GM10266 (cell line): ENCODE measurements around the gene DISP3.

Experiments used
- DNase-seq: peaks from one replicate; pipeline ENCODE4 v3.0.0; 2012; ENCODE audit errors: extremely low spot score
- CTCF ChIP-seq: IDR thresholded peaks from 2 replicates; pipeline ENCODE4 v1.5.1; 2012; ENCODE audit warnings: mild to moderate bottlenecking, low read depth; ENCODE audit not compliant: control insufficient read depth, insufficient read depth; ENCODE audit errors: missing control alignments

DISP3 gene

GRCh38 chr1:11438996-11439395 is 40.0 kb upstream of the DISP3 start:
- DNase-seq, result no peak

GRCh38 chr1:11441211-11441952 is 37.6 kb upstream of the DISP3 start:
- no peak for TF ChIP-seq CTCF

More at GRCh38 chr1:11438996-11439395, 40.0 kb upstream of the DISP3 start:
- TF ChIP-seq CTCF, result no peak

GRCh38 chr1:11443043-11443442 is 35.9 kb upstream of the DISP3 start:
- no peak for DNase-seq
- TF ChIP-seq CTCF, result no peak

More at GRCh38 chr1:11441211-11441952, 37.6 kb upstream of the DISP3 start:
- no peak for DNase-seq

GRCh38 chr1:11443961-11444658 is 34.8 kb upstream of the DISP3 start:
- DNase-seq, result no peak
- TF ChIP-seq CTCF, result no peak

GRCh38 chr1:11444907-11445306 is 34.0 kb upstream of the DISP3 start:
- DNase-seq, result no peak
- no peak for TF ChIP-seq CTCF

GRCh38 chr1:11447903-11448302 is 31.1 kb upstream of the DISP3 start:
- no peak for DNase-seq
- no peak for TF ChIP-seq CTCF

- DNase-seq, result no peak
- no peak for TF ChIP-seq CTCF
Observed at GRCh38 chr1:11448373-11449099, 30.4 kb upstream of the DISP3 start.
